ENCODE results near the gene GATAD2B. TPM values are rescaled to one million over a fixed set of nuclear protein-coding genes. Genes with fewer than 3 reads are reported as not detected.
A peak's percentile ranks its signal among the peaks of the same experiment; 100 is the strongest.

Gene GATAD2B
- total RNA-seq, 4 donors from 2014 or later: 16.7 to 28.1 (median 20.2) TPM

DNA sequence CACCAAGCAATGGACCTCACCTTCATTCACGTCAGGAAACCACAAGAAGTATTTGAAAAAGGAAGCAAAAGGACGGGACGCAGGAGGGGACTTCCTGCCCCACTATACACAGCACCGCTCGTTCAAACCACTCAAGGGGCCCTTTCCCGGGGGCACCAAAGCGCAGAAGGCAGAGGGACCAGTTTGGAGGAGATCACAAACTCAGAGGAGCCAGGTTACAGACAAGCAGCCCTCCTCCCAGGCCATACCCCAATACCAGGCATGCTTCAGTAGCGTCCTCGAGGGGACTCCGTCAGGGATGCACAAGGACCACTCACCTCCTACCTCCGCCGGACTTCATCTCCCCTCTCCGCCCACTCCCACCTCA is 35.0 kb upstream of the GATAD2B start:
- 0 to 1% methylated on average over 7 to 13 of the region's 13 CpGs for WGBS, 2 donors (ENCODE audit: low coverage in 1 of 2)
- peak overlapping the region; percentile 94 to 98 (median 96) for H3K27ac ChIP-seq
- peaks cover 27 to 45% (median 36%) of the 10 kb centered on the region in 4 donors for H3K4me1 ChIP-seq
- in situ Hi-C loops (cut with MboI; ENCODE audit: low pct_ligation_motif_present in 1 of 4, low pct_unique_long_range_greater_than_20kb in 1 of 4, low sequenced_read_pairs in 3 of 4): loop anchor here in 1 of 4 donors (25.0 kb wide), 1 partner anchor 295 kb away; the partner anchor contains the start of genes ILF2 and SNAPIN
- TF ChIP-seq POLR2AphosphoS5 (IDR thresholded peaks at IDR 0.05) (no peak), EP300 (IDR thresholded peaks at IDR 0.05; ENCODE audit: low read depth) (no peak), POLR2A (IDR thresholded peaks at IDR 0.05) (no peak)
- TF ChIP-seq, protein P1, sequence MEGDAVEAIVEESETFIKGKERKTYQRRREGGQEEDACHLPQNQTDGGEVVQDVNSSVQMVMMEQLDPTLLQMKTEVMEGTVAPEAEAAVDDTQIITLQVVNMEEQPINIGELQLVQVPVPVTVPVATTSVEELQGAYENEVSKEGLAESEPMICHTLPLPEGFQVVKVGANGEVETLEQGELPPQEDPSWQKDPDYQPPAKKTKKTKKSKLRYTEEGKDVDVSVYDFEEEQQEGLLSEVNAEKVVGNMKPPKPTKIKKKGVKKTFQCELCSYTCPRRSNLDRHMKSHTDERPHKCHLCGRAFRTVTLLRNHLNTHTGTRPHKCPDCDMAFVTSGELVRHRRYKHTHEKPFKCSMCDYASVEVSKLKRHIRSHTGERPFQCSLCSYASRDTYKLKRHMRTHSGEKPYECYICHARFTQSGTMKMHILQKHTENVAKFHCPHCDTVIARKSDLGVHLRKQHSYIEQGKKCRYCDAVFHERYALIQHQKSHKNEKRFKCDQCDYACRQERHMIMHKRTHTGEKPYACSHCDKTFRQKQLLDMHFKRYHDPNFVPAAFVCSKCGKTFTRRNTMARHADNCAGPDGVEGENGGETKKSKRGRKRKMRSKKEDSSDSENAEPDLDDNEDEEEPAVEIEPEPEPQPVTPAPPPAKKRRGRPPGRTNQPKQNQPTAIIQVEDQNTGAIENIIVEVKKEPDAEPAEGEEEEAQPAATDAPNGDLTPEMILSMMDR (IDR thresholded peaks at IDR 0.05): no peak
- DNase-seq: peak; percentile 46
- H3K4me3 ChIP-seq: peak overlapping the region; percentile 79 to 98 (median 91)
- no peaks in the 10 kb centered on the region for H3K27me3 ChIP-seq
- H3K9me3 ChIP-seq: no peaks in the 10 kb centered on the region
- intact Hi-C loops (cut with DNase I; ENCODE audit: low total_unique reads): no loop called here
- H3K36me3 ChIP-seq: peaks cover 0 to 3% (median 0%) of the 10 kb centered on the region in 4 donors

GRCh38 chr1:153956997-153957715 is 34.4 kb upstream of the GATAD2B start:
- Histone ChIP-seq H3K4me3 (peak overlapping the region; percentile 79 to 98 (median 91)), H3K36me3 (peaks cover 0 to 9% (median 2%) of the 10 kb centered on the region in 4 donors), H3K9me3 (no peaks in the 10 kb centered on the region), H3K27me3 (no peaks in the 10 kb centered on the region), H3K27ac (peak overlapping the region; percentile 94 to 98 (median 96)), H3K4me1 (peaks cover 22 to 40% (median 31%) of the 10 kb centered on the region in 4 donors)
- DNase-seq: no peak
- in situ Hi-C loops (cut with MboI; ENCODE audit: low pct_ligation_motif_present in 1 of 4, low pct_unique_long_range_greater_than_20kb in 1 of 4, low sequenced_read_pairs in 3 of 4) (loop anchor here in 1 of 4 donors (25.0 kb wide), 1 partner anchor 295 kb away; the partner anchor contains the start of genes ILF2 and SNAPIN), intact Hi-C loops (cut with DNase I; ENCODE audit: low total_unique reads) (no loop called here)
- 26% methylated on average over 6 of the region's 6 CpGs; no CpG with 5 or more reads in 1 of the 2 donors for WGBS, 2 donors (ENCODE audit: low coverage in 1 of 2)
- TF ChIP-seq POLR2AphosphoS5 (IDR thresholded peaks at IDR 0.05): no peak

GRCh38 chr1:153954826-153955225 is 32.1 kb upstream of the GATAD2B start:
- H3K27me3 ChIP-seq: no peaks in the 10 kb centered on the region
- H3K36me3 ChIP-seq: peaks cover 0 to 30% (median 14%) of the 10 kb centered on the region in 4 donors
- intact Hi-C loops (cut with DNase I; ENCODE audit: low total_unique reads) (no loop called here), in situ Hi-C loops (cut with MboI; ENCODE audit: low pct_ligation_motif_present in 1 of 4, low pct_unique_long_range_greater_than_20kb in 1 of 4, low sequenced_read_pairs in 3 of 4) (loop anchor here in 1 of 4 donors (25.0 kb wide), 1 partner anchor 293 kb away; the partner anchor contains the start of genes ILF2 and SNAPIN)
- no peak overlapping the region for H3K27ac ChIP-seq
- WGBS, 2 donors (ENCODE audit: low coverage in 1 of 2): 92% methylated on average over 10 of the region's 10 CpGs; no CpG with 5 or more reads in 1 of the 2 donors
- H3K4me1 ChIP-seq: peaks cover 18 to 32% (median 25%) of the 10 kb centered on the region in 4 donors
- H3K9me3 ChIP-seq: no peaks in the 10 kb centered on the region
- DNase-seq: no peak
- no peak for TF ChIP-seq EP300 (IDR thresholded peaks at IDR 0.05; ENCODE audit: low read depth)
- TF ChIP-seq POLR2AphosphoS5 (IDR thresholded peaks at IDR 0.05): no peak
- TF ChIP-seq, protein P1 (IDR thresholded peaks at IDR 0.05): no peak
- TF ChIP-seq POLR2A (IDR thresholded peaks at IDR 0.05): no peak
- no peak overlapping the region for H3K4me3 ChIP-seq

GRCh38 chr1:153953859-153954365 is 31.1 kb upstream of the GATAD2B start:
- peaks cover 0 to 39% (median 16%) of the 10 kb centered on the region in 4 donors for H3K36me3 ChIP-seq
- intact Hi-C loops (cut with DNase I; ENCODE audit: low total_unique reads): no loop called here

More at GRCh38 chr1:153953859-153954365, 31.1 kb upstream of the GATAD2B start:
- no peak for DNase-seq
- peaks cover 13 to 25% (median 21%) of the 10 kb centered on the region in 4 donors for H3K4me1 ChIP-seq
- H3K27ac ChIP-seq: no peak overlapping the region
- TF ChIP-seq, protein P1 (IDR thresholded peaks at IDR 0.05): no peak
- 86% methylated on average over 4 of the region's 4 CpGs; no CpG with 5 or more reads in 1 of the 2 donors for WGBS, 2 donors (ENCODE audit: low coverage in 1 of 2)
- H3K9me3 ChIP-seq: no peaks in the 10 kb centered on the region
- in situ Hi-C loops (cut with MboI; ENCODE audit: low pct_ligation_motif_present in 1 of 4, low pct_unique_long_range_greater_than_20kb in 1 of 4, low sequenced_read_pairs in 3 of 4): loop anchor here in 1 of 4 donors (25.0 kb wide), 1 partner anchor 292 kb away; the partner anchor contains the start of genes ILF2 and SNAPIN
- no peak overlapping the region for H3K4me3 ChIP-seq
- no peaks in the 10 kb centered on the region for H3K27me3 ChIP-seq
